ENCODE data around the gene PGK1. TPM values are rescaled to one million over a fixed set of nuclear protein-coding genes. Genes with fewer than 3 reads are reported as not detected.
"Not testable (repeated sequence)": the region's sequence is repeated elsewhere in the genome, so short reads cannot be mapped to it uniquely, and the experiment has no call there.

The PGK1 gene
- polyA plus RNA-seq, 4 donors = 185 to 288 (median 207) TPM

- no peaks in the 10 kb centered on the region for H3K27me3 ChIP-seq (ENCODE audit: control insufficient read depth in 3 of 3, insufficient read depth in 3 of 3, low read length in 3 of 3)
- WGBS, 3 donors = 55 to 67% (median 58%) methylated on average over 4 of the region's 4 CpGs
- peaks cover 0 to 3% (median 0%) of the 10 kb centered on the region in 3 donors for H3K36me3 ChIP-seq (ENCODE audit: control insufficient read depth in 3 of 3, insufficient read depth in 2 of 3, low read depth in 1 of 3, low read length in 3 of 3)
- FAIRE-seq = no peak
- no peaks in the 10 kb centered on the region for H3K4me1 ChIP-seq (ENCODE audit: control insufficient read depth in 3 of 3, insufficient read depth in 2 of 3, low read depth in 1 of 3, low read length in 2 of 3)
- H3K27ac ChIP-seq (ENCODE audit: low read depth in 1 of 3, low read length in 2 of 3) = no peak overlapping the region
- no peaks in the 10 kb centered on the region for H3K9me3 ChIP-seq (ENCODE audit: control insufficient read depth in 2 of 2, insufficient read depth in 1 of 2, low read depth in 1 of 2, low read length in 1 of 2)
- no peak overlapping the region for H3K4me3 ChIP-seq (ENCODE audit: low read depth in 1 of 3, low read length in 3 of 3)
- DNase-seq = no peak
These were observed 29.4 kb downstream of the PGK1 start for GRCh38 chrX:78133238-78133960.

- 5 to 41% (median 12%) methylated on average over 42 to 59 of the region's 59 CpGs for WGBS, 3 donors
- Histone ChIP-seq H3K4me1 (ENCODE audit: control insufficient read depth in 3 of 3, insufficient read depth in 2 of 3, low read depth in 1 of 3, low read length in 2 of 3) (no peaks in the 10 kb centered on the region), H3K36me3 (ENCODE audit: control insufficient read depth in 3 of 3, insufficient read depth in 2 of 3, low read depth in 1 of 3, low read length in 3 of 3) (no peaks in the 10 kb centered on the region), H3K27ac (ENCODE audit: low read depth in 1 of 3, low read length in 2 of 3) (peak within 1 kb of the TSS in 2 of 3 donors; percentile 38 to 62), H3K27me3 (ENCODE audit: control insufficient read depth in 3 of 3, insufficient read depth in 3 of 3, low read length in 3 of 3) (no peaks in the 10 kb centered on the region), H3K9me3 (ENCODE audit: control insufficient read depth in 2 of 2, insufficient read depth in 1 of 2, low read depth in 1 of 2, low read length in 1 of 2) (no peaks in the 10 kb centered on the region), H3K4me3 (ENCODE audit: low read depth in 1 of 3, low read length in 3 of 3) (peak within 1 kb of the TSS; percentile 58 to 84 (median 64))
- DNase-seq = peak; percentile 82 to 84
- no peak for FAIRE-seq
These were observed 35.4 kb downstream of the PGK1 start, which contains the start of gene TAF9B for GRCh38 chrX:78139160-78140123. TAF9B (minus strand) TSS chrX:78139650; CDS start chrX:78139611, 39 bp downstream.

- Histone ChIP-seq H3K4me3 (ENCODE audit: low read depth in 1 of 3, low read length in 3 of 3) (peak overlapping the region in 1 of 3 donors; percentile 84), H3K27ac (ENCODE audit: low read depth in 1 of 3, low read length in 2 of 3) (no peak overlapping the region)
These were observed 36.2 kb downstream of the PGK1 start for GRCh38 chrX:78140206-78140605.

DNA sequence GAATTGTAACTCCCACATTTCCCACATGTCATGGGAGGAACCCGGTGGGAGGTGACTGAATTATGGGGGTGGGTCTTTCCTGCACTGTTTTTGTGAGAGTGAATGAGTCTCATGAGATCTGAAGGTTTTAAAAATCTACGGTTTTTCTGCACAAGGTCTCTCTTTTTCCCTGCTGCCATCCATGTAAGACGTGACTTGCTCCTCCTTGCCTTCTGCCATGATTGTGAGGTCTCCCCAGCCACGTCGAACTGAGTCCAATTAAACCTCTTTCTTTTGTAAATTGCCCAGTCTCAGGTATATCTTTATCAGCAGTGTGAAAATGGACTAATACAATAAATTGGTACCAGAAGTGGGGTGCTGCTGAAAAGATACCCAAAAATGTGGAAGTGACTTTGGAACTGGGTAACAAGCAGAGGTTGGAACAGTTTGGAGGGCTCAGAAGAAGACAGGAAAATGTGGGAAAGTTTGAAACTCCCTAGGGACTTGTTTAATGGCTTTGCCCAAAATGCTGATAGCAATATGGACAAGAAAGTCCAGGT is 43.0 kb downstream of the PGK1 start:
- 86 to 96% (median 89%) methylated on average over 5 of the region's 5 CpGs for WGBS, 3 donors
- not testable (repeated sequence) for H3K4me1 ChIP-seq (ENCODE audit: control insufficient read depth in 3 of 3, insufficient read depth in 2 of 3, low read depth in 1 of 3, low read length in 2 of 3); H3K27me3 ChIP-seq (ENCODE audit: control insufficient read depth in 3 of 3, insufficient read depth in 3 of 3, low read length in 3 of 3); H3K4me3 ChIP-seq (ENCODE audit: low read depth in 1 of 3, low read length in 3 of 3); FAIRE-seq; DNase-seq; H3K27ac ChIP-seq (ENCODE audit: low read depth in 1 of 3, low read length in 2 of 3); H3K9me3 ChIP-seq (ENCODE audit: control insufficient read depth in 2 of 2, insufficient read depth in 1 of 2, low read depth in 1 of 2, low read length in 1 of 2); H3K36me3 ChIP-seq (ENCODE audit: control insufficient read depth in 3 of 3, insufficient read depth in 2 of 3, low read depth in 1 of 3, low read length in 3 of 3)

More at GRCh38 chrX:78140206-78140605, 36.2 kb downstream of the PGK1 start:
- no peak for FAIRE-seq
- no peaks in the 10 kb centered on the region for H3K36me3 ChIP-seq (ENCODE audit: control insufficient read depth in 3 of 3, insufficient read depth in 2 of 3, low read depth in 1 of 3, low read length in 3 of 3)
- H3K27me3 ChIP-seq (ENCODE audit: control insufficient read depth in 3 of 3, insufficient read depth in 3 of 3, low read length in 3 of 3) = no peaks in the 10 kb centered on the region
- H3K4me1 ChIP-seq (ENCODE audit: control insufficient read depth in 3 of 3, insufficient read depth in 2 of 3, low read depth in 1 of 3, low read length in 2 of 3) = no peaks in the 10 kb centered on the region
- DNase-seq = no peak
- H3K9me3 ChIP-seq (ENCODE audit: control insufficient read depth in 2 of 2, insufficient read depth in 1 of 2, low read depth in 1 of 2, low read length in 1 of 2) = no peaks in the 10 kb centered on the region
- 83 to 94% (median 93%) methylated on average over 7 to 9 of the region's 9 CpGs for WGBS, 3 donors

- not testable (repeated sequence) for FAIRE-seq
These were observed 53.3 kb downstream of the PGK1 start for GRCh38 chrX:78157373-78157772.

GRCh38 chrX:78157846-78158245 is 53.8 kb downstream of the PGK1 start:
- not testable (repeated sequence) for H3K27ac ChIP-seq (ENCODE audit: low read depth in 1 of 3, low read length in 2 of 3); H3K36me3 ChIP-seq (ENCODE audit: control insufficient read depth in 3 of 3, insufficient read depth in 2 of 3, low read depth in 1 of 3, low read length in 3 of 3); H3K27me3 ChIP-seq (ENCODE audit: control insufficient read depth in 3 of 3, insufficient read depth in 3 of 3, low read length in 3 of 3); FAIRE-seq; H3K4me3 ChIP-seq (ENCODE audit: low read depth in 1 of 3, low read length in 3 of 3); H3K9me3 ChIP-seq (ENCODE audit: control insufficient read depth in 2 of 2, insufficient read depth in 1 of 2, low read depth in 1 of 2, low read length in 1 of 2); H3K4me1 ChIP-seq (ENCODE audit: control insufficient read depth in 3 of 3, insufficient read depth in 2 of 3, low read depth in 1 of 3, low read length in 2 of 3); DNase-seq
- WGBS, 3 donors = 74 to 85% (median 82%) methylated on average over 9 to 10 of the region's 10 CpGs

More at GRCh38 chrX:78157373-78157772, 53.3 kb downstream of the PGK1 start:
- not testable (repeated sequence) for H3K27ac ChIP-seq (ENCODE audit: low read depth in 1 of 3, low read length in 2 of 3); H3K4me1 ChIP-seq (ENCODE audit: control insufficient read depth in 3 of 3, insufficient read depth in 2 of 3, low read depth in 1 of 3, low read length in 2 of 3); DNase-seq; H3K27me3 ChIP-seq (ENCODE audit: control insufficient read depth in 3 of 3, insufficient read depth in 3 of 3, low read length in 3 of 3); H3K4me3 ChIP-seq (ENCODE audit: low read depth in 1 of 3, low read length in 3 of 3); H3K36me3 ChIP-seq (ENCODE audit: control insufficient read depth in 3 of 3, insufficient read depth in 2 of 3, low read depth in 1 of 3, low read length in 3 of 3); H3K9me3 ChIP-seq (ENCODE audit: control insufficient read depth in 2 of 2, insufficient read depth in 1 of 2, low read depth in 1 of 2, low read length in 1 of 2)
- WGBS, 3 donors = 67 to 88% (median 69%) methylated on average over 2 of the region's 2 CpGs

GRCh38 chrX:78160711-78161110 is 56.7 kb downstream of the PGK1 start:
- not testable (repeated sequence) for H3K27ac ChIP-seq (ENCODE audit: low read depth in 1 of 3, low read length in 2 of 3); DNase-seq; H3K9me3 ChIP-seq (ENCODE audit: control insufficient read depth in 2 of 2, insufficient read depth in 1 of 2, low read depth in 1 of 2, low read length in 1 of 2); FAIRE-seq; H3K4me3 ChIP-seq (ENCODE audit: low read depth in 1 of 3, low read length in 3 of 3); H3K27me3 ChIP-seq (ENCODE audit: control insufficient read depth in 3 of 3, insufficient read depth in 3 of 3, low read length in 3 of 3); H3K36me3 ChIP-seq (ENCODE audit: control insufficient read depth in 3 of 3, insufficient read depth in 2 of 3, low read depth in 1 of 3, low read length in 3 of 3); H3K4me1 ChIP-seq (ENCODE audit: control insufficient read depth in 3 of 3, insufficient read depth in 2 of 3, low read depth in 1 of 3, low read length in 2 of 3)
- WGBS, 3 donors = 63 to 77% (median 69%) methylated on average over 4 of the region's 4 CpGs

DNA sequence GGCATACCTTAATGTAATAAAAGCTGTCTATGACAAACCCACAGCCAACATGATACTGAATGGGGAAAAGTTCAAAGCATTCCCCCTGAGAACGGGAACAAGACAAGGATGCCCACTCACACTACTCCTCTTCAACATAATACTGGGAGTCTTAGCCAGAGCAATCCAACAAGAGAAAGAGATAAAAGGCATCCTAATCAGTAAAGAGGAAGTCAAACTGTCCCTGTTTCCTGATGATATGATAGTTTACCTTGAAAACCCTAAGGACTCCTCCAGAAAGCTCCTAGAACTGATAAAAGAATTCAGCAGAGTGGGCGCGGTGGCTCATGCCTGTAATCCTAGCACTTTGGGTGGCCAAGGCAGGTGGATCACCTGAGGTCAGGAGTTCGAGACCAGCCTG is 59.1 kb downstream of the PGK1 start:
- WGBS, 3 donors = 72 to 83% (median 81%) methylated on average over 4 of the region's 4 CpGs
- not testable (repeated sequence) for H3K36me3 ChIP-seq (ENCODE audit: control insufficient read depth in 3 of 3, insufficient read depth in 2 of 3, low read depth in 1 of 3, low read length in 3 of 3); H3K4me1 ChIP-seq (ENCODE audit: control insufficient read depth in 3 of 3, insufficient read depth in 2 of 3, low read depth in 1 of 3, low read length in 2 of 3); DNase-seq; H3K27ac ChIP-seq (ENCODE audit: low read depth in 1 of 3, low read length in 2 of 3); FAIRE-seq; H3K27me3 ChIP-seq (ENCODE audit: control insufficient read depth in 3 of 3, insufficient read depth in 3 of 3, low read length in 3 of 3); H3K9me3 ChIP-seq (ENCODE audit: control insufficient read depth in 2 of 2, insufficient read depth in 1 of 2, low read depth in 1 of 2, low read length in 1 of 2); H3K4me3 ChIP-seq (ENCODE audit: low read depth in 1 of 3, low read length in 3 of 3)

Measured in small intestine (tissue), 7 donors.